PFSK-1 (cell line): Measurements from ENCODE around the gene NT5C3A.

Experiments used
- FOXP2 ChIP-seq: optimal IDR thresholded peaks from 2 replicates; pipeline ENCODE3; 2011; ENCODE audit warnings: borderline replicate concordance, control low read depth, inconsistent platforms; ENCODE audit not compliant: insufficient read depth; ENCODE audit errors: extremely low read length, extremely low read depth
- POLR2AphosphoS5 ChIP-seq: IDR thresholded peaks from 2 replicates; pipeline ENCODE4 v1.6.1; 2012; ENCODE audit warnings: low read depth, mild to moderate bottlenecking, control low read depth, low read length, moderate library complexity
- REST ChIP-seq, 2 experiments: IDR thresholded peaks; 2 replicates each; pipeline versions ENCODE4 v1.6.1 to v1.8.0; 2011 to 2012; ENCODE audit warnings: low read depth in 2 of 2, low read length in 2 of 2, control low read depth in 1 of 2, inconsistent platforms in 1 of 2, mild to moderate bottlenecking in 1 of 2, moderate library complexity in 1 of 2; ENCODE audit not compliant: insufficient read depth in 1 of 2
- SIN3A ChIP-seq: IDR thresholded peaks from 2 replicates; pipeline ENCODE4 v1.6.1; 2012; ENCODE audit warnings: mild to moderate bottlenecking, low read length, moderate library complexity, borderline replicate concordance; ENCODE audit not compliant: insufficient read depth
- TAF1 ChIP-seq: IDR thresholded peaks from 2 replicates; pipeline ENCODE4 v1.6.1; 2012; ENCODE audit warnings: low read length, control low read depth, borderline replicate concordance; ENCODE audit not compliant: insufficient read depth

The NT5C3A gene

DNA sequence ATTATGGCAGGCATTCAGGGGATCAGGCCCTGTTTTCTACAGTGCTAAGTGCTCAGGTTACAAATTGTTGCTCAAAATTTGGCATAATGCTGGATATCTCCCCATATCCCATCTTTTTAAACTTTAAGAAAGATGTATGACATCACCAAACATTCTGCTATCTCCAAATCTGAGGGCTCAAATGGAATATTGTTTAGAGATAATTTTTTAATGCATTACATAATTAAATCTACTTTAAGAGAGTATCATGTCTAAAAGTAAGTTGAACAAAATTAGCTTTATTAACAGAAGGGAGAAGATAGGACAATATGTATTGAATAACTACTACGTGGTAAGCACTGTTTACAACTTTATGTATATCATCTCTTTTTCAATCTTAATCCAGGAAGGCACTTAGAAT is 13.9 kb downstream of the NT5C3A start:
- TF ChIP-seq TAF1: no peak
- TF ChIP-seq SIN3A: no peak

DNA sequence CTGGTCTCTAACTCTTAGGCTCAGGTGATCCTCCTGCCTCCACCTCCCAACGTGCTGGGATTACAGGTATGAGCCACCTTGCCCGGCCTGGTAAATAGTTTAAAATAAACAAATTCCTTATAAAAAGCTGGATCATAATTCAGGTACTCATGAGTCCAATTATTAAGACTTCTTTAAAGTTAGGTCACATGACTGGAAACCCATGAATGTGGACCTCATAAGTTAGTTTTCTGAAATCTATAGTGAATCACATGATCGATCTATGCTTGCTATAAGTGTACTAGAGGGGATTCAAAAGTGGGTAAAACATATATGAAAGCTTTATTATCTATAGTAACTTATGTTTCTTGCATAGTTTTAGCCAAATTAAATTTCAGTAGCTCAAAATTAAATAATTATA is 14.3 kb downstream of the NT5C3A start:
- TF ChIP-seq FOXP2 (no peak), SIN3A (no peak), TAF1 (no peak), POLR2AphosphoS5 (no peak), REST (IDR thresholded peaks at IDR 0.05; ENCODE audit: insufficient read depth in 1 of 2, low read depth in 2 of 2, low read length in 2 of 2) (no peak)

GRCh38 chr7:33044986-33045385 is 17.6 kb downstream of the NT5C3A start:
- TF ChIP-seq POLR2AphosphoS5: no peak
- TF ChIP-seq FOXP2: no peak
- TF ChIP-seq TAF1: no peak
- no peak for TF ChIP-seq SIN3A
- no peak for TF ChIP-seq REST (IDR thresholded peaks at IDR 0.05; ENCODE audit: insufficient read depth in 1 of 2, low read depth in 2 of 2, low read length in 2 of 2)

DNA sequence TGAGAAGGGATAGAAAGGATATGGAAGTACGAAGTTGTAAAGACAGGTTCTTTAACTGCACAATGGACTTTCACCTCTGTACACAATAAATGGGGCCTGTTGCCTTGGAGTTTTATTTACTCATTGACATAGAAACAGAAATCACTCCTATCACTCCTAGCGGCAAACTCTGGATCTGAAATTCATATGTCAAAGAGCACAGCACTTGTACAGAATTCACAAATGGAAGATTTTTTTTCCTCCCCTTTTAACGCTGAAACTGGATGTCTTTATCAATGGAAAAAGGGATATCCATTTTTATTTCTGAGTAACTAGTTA is 18.2 kb downstream of the NT5C3A start:
- TF ChIP-seq TAF1: no peak
- no peak for TF ChIP-seq POLR2AphosphoS5
- TF ChIP-seq FOXP2: no peak
- no peak for TF ChIP-seq REST (IDR thresholded peaks at IDR 0.05; ENCODE audit: insufficient read depth in 1 of 2, low read depth in 2 of 2, low read length in 2 of 2)
- no peak for TF ChIP-seq SIN3A

DNA sequence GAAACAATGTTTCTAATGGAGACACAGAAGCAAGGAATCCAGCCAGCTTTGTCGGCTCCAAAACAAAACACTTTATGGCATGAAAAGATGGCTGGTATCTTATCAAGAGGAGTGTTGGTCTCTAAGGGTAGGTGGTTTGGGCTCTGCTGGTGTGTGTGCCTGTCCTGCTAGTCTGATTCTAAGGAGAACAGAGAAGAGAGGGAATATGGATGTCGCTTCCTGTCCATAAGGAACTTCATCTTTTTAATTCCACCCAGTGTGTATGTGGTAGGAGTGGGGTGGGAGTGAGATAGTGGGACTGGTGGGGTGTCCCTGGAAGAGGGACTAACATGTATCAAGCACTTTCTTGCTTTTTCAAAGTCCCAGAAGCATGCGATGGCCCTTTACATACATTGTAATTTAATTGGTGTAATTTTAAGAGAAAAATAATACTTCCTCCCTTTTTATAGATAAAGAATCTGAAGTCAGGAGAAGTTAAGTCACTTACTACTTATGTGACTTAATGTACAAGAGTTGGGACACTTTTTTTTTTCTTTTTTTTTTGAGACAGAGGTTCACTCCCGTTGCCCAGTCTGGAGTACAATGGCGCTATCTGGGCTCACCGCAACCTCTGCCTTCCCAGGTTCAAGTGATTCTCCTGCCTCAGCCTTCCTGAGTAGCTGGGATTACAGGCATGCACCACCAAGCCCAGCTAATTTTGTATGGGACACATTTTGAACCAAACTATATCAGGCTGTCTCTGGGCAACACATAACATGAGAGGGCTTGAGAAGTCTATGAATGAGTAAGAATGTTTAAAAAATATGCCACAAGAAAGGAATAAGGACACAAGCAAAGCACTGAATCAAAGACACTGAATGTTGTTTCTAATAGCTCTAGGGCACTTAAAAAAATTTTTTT is 18.8 kb downstream of the NT5C3A start:
- no peak for TF ChIP-seq TAF1

DNA sequence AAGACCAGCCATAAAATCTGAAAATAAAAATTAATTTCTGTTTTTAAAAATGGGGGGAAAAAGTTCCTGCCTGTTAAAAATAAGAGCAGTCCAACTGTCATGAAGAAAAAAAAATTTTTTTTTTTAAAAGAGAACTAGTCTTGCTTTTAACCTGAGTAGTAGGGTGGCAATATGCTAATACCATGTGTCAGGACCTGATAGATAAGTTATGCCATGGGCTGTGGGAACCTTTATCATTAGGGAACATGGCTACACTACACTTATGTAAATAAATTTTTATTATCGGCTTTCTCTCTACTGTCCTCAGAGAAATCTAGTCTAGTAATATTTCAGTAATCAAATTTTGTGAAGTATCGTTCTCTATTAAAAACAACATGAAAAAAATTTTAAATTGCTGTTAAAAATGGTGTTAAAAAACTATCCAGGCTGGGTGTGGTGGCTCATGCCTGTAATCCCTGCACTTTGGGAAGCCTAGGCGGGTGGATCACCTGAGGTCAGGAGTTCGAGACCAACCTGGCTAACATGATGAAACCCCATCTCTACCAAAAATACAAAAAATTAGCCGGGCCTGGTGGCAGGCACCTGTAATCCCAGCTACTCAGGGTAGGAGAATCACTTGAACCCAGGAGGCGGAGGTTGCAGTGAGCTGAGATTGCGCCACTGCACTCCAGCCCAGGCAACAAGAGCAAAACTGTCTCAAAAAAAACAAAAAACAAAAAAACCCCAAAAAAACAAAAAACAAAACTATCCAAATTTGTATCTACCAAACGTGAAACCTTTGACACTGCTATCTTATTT is 20.7 kb downstream of the NT5C3A start:
- no peak for TF ChIP-seq SIN3A
- TF ChIP-seq TAF1: no peak
- no peak for TF ChIP-seq FOXP2
- no peak for TF ChIP-seq POLR2AphosphoS5
- TF ChIP-seq REST (IDR thresholded peaks at IDR 0.05; ENCODE audit: insufficient read depth in 1 of 2, low read depth in 2 of 2, low read length in 2 of 2): no peak
